ENCODE results near the gene PRR35.

- TF ChIP-seq CTCF (IDR thresholded peaks at IDR 0.05) (no peak), POLR2A (IDR thresholded peaks at IDR 0.05) (no peak)
Observed at GRCh38 chr16:560701-561412, 663 bp downstream of the PRR35 start.

Measured in thyroid gland (tissue), 4 donors.